AG08396 (cell line): Measurements from ENCODE around the gene ECHDC3.
"Not testable (repeated sequence)": the region's sequence is repeated elsewhere in the genome, so short reads cannot be mapped to it uniquely, and the experiment has no call there.

Experiments used
- DNase-seq: peaks from one replicate; pipeline ENCODE4 v3.0.0; 2012; ENCODE audit warnings: low spot score, mixed read lengths

ECHDC3 gene

GRCh38 chr10:11742009-11742778, at the start of gene ECHDC3:
Gene ECHDC3 (plus strand): TSS chr10:11742382. CDS start chr10:11742577, 195 bp downstream.
- DNase-seq = peak; percentile 92

- DNase-seq = no peak
These were observed 48.8 kb upstream of the ECHDC3 start for GRCh38 chr10:11693376-11693775.

- no peak for DNase-seq
These were observed 46.4 kb upstream of the ECHDC3 start for GRCh38 chr10:11695779-11696178.

GRCh38 chr10:11697718-11698527, 44.3 kb upstream of the ECHDC3 start:
- DNase-seq = no peak

GRCh38 chr10:11698691-11699549, 43.3 kb upstream of the ECHDC3 start:
- no peak for DNase-seq

GRCh38 chr10:11699550-11700097, 42.6 kb upstream of the ECHDC3 start:
- no peak for DNase-seq

- DNase-seq = no peak
These were observed 41.6 kb upstream of the ECHDC3 start for GRCh38 chr10:11700539-11700938.

GRCh38 chr10:11701451-11702095, 40.6 kb upstream of the ECHDC3 start:
- DNase-seq = no peak

- DNase-seq = no peak
These were observed 39.9 kb upstream of the ECHDC3 start for GRCh38 chr10:11702264-11702663.

GRCh38 chr10:11704092-11704491, 38.1 kb upstream of the ECHDC3 start:
- no peak for DNase-seq

- DNase-seq = no peak
These were observed 36.5 kb upstream of the ECHDC3 start for GRCh38 chr10:11705722-11706121.

GRCh38 chr10:11706895-11707567, 35.2 kb upstream of the ECHDC3 start:
- no peak for DNase-seq

GRCh38 chr10:11707624-11708350, 34.4 kb upstream of the ECHDC3 start:
- DNase-seq = no peak

GRCh38 chr10:11708801-11709200, 33.4 kb upstream of the ECHDC3 start:
- not testable (repeated sequence) for DNase-seq

- no peak for DNase-seq
These were observed 29.4 kb upstream of the ECHDC3 start for GRCh38 chr10:11712744-11713143.

GRCh38 chr10:11713186-11713743, 28.9 kb upstream of the ECHDC3 start:
- no peak for DNase-seq

GRCh38 chr10:11713963-11714362, 28.2 kb upstream of the ECHDC3 start:
- DNase-seq = no peak

GRCh38 chr10:11714750-11715365, 27.3 kb upstream of the ECHDC3 start:
- no peak for DNase-seq

GRCh38 chr10:11715815-11716494, 26.2 kb upstream of the ECHDC3 start:
- no peak for DNase-seq
